ENCODE measurements around the gene TEX51. TPM values are rescaled to one million over a fixed set of nuclear protein-coding genes. Genes with fewer than 3 reads are reported as not detected.

The TEX51 gene
- total RNA-seq, 1 donor from 2014 or later = not detected

DNA sequence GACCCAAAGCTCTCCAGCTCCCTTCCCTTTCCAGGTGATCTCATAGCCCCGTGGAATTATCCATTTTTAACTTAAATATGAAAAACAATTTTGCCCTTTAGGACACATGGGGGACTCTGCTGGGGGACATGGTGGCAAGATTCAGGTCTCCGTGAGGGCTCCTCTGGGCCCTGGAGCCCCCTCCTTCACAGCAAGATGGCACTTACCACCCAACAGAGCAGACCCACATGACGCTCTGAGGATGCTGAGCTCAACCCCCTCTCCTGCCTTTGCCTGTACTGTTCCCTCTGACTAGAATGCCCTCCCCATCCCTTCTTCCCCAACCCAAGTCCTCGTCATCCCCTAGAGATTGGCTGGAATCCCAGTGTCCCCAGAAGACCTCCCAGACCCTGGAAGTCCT lies 17.2 kb downstream of the TEX51 start:
- no peak for DNase-seq

DNA sequence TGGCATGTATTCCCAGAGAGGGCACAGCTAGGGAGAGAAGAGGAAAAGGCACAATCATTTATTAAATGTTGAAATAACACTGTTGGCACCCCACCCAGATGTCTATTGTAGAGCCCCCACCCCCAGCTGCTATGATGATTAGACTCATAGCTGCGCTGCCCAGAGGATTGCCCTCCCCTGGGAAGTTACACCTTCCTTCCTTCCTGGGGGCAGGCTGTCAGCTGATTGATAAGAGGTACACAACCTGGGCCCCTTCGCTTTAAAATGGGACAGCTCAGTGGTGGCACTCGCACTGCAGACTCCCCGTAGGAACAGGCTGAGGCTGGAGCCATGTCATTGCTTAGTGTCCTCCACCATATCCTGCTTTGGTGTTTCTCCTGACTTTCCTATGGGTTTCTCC lies 18.1 kb downstream of the TEX51 start:
- no peak for DNase-seq

DNA sequence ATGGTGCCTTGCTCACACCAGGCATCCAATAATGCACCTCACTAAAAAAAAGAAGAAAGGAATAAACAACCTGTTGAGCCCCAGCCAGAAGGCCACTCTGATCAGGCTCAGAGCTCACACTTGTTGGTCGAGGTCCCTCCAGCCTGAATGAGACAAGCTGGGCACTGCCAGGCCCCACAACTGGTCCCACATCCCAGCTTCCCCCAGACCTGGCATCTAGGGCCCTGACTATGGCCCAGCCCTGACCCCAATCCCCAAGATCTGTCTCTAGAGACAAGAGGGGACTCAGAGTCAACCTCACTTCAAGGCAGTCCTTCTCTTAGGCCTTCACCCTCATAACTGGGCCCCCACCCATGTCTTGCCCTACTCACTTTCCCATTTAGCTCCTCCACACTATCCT lies 22.4 kb downstream of the TEX51 start:
- DNase-seq = no peak

DNA sequence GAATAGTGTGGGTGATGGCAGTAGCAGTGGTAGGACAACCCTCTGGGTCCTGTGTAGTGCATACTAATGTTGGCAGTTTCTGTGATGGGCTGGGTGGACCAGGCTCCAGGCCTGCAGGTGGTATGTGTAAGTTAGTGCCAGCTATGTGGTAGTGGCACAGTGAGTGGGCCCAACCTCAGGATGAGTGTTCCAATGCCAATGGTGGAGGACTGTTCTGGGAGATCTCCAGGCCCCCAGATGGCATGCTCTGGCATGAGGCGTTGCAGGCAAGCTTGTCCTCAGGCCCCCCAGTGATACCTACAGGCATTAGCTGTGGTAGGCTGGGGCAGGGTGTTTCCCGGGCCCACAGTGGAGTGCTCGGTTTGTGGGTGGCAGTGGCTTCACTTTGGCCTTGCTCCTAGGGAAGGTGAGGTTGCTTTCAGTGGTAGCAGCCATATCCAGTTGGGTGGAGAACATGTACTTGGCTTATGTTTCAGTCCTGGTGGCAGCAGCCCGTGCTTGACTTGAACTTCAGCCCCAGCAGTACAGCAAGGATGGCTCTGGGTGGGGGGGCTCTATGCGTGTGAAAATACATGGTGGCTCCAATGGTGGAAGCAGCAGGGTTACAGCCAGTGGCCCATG lies 32.4 kb downstream of the TEX51 start:
- DNase-seq = no peak

DNA sequence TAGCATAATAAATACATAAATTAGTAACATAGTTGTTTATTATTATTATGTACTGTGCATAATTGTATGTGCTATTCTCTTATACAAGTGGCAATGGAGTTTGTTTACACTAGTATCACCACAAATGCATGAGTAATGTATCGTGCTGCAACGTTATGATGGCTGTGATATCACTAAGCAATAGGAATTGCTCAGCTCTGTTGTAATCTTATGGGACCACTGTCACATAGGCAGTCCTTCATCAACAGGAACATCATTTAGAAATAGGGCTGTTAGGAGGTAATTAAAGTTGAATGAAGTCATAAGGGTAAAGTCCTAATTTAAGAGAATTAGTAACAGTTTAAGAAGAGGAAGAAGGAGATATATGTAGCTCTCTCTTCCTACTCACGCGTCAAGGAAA lies 33.8 kb downstream of the TEX51 start:
- DNase-seq = no peak

DNA sequence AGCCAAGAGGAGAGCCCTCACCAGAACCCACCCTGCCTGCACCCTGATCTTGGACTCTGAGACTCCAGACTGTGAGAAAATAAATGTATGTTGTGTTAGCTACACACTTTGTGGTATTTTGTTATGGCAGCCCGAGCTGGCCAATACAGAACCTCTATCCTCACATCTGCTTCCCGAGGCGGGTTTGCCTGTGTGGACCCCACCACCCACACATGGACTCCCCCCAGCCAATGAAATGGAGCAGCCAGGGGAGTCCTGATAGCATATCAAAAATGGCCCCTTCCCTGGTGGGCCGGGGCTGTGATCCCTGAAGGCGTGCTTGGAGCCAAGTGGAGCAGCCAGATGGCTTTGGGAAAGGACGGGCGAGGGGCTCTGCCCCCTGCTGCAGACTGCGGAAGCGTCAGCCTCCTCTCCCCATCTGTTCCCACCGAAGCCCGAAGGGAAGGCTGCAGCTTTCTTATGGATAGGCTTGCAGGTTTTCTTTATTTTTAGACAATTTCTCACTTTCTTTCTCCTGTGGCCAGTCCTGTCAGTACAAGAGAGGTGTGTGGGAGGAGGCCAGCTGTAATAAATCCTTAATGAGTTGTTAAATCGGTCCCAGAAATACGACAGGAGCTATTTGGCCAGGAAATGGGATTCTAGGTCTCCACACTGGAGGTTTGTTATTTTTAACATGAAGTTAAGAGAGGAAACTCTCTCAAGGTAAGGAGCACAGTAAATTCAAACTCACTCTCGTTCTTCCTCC lies 34.4 kb downstream of the TEX51 start:
- no peak for DNase-seq

DNA sequence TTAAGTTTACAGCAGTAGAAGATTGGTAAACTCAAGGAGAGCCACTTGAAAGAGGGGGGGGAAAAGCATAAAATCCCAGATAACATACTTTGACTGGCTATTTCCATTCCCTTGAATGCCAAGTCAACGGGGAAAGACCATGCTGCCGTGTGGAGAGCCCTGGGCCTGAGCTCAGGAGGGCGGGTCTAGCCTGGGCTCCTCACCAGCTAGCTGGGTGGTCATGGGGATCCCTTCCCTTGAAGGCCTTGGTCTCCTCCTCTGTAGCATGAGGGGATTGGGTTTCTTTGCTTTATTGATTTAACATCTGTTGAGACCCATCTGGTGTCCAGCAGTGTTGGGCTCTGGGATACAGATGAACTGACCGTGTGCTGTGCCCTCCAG lies 35.0 kb downstream of the TEX51 start:
- DNase-seq = no peak

DNA sequence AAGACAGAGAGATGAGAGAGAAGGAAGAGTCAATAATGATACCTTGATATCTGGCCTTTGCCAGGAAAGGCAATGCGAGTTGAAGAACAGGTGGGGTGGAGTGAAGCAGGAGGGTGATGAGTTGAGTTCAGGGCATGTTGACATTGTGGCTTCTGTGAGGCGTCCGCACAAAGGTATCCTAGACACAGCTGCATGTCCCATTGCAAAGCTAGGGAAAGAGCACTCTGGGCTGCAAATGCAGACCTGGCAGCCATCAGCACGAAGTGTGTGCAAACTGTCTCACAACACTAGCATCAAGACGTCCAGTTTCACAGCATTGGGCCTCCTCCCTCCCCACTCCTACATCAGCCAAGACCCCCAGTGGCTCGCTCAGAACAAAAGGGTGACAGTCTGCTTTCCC lies 36.1 kb downstream of the TEX51 start:
- no peak for DNase-seq

DNA sequence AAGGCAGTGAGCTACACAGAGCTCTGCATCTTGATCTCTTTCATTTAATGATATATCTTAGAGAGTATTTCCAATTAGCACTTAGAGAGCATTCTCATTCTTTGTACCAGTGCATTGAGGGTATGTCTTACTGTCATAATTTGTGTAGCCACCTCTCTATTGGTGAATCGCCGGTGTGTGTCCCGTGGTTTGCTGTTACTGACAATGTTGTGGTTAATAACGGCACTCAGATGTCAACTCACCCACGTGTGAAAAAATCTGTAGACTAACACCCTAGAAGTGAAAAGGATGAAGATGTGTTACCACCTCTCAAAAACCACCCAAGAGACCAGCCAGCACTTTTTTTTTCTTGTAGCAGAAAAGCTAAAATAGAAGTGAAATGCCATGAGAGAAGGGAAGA lies 37.1 kb downstream of the TEX51 start:
- no peak for DNase-seq

DNA sequence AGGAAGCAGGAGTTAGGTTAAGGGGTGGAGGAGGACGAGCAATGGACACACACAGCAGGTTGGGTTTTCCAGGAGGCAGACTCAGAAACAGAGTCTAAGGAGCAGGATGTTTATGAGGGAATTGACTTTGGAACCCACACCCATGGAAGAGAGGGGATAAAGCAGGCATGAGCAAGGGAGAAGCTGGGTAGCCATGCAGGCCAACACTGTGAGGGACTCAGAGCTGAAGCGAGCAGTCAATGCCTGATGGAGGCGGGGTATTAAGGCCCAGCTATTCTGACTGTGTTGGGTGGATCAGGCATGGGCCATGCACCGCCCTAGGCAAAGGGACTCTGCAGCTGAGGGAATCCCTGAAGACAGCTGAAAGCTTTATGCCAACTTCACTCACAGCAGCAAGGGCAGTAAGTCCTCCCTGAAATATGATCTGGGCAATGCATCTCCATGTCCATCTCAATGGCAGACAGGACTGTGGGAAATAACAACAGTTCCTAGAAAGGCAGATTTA lies 37.6 kb downstream of the TEX51 start:
- DNase-seq = no peak

DNA sequence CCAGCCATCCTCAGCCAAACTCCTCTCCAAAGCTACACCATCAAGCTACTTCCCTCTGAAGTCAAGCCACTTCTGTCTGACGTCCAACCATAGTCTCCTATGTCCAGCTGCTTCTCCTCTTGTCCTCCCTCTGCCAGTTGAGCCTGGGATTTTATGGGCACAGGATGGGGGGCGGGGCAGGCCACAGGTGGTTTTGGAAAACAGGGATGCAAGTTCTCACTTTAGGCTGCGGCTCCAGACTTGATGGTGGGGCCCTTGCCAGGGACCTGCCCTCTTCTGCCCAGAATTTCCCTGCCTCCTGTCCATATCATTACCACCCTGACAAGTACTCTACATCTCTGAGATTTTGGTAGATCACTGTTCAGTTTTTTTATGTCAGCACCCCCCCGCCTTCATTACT lies 41.6 kb downstream of the TEX51 start:
- no peak for DNase-seq

DNA sequence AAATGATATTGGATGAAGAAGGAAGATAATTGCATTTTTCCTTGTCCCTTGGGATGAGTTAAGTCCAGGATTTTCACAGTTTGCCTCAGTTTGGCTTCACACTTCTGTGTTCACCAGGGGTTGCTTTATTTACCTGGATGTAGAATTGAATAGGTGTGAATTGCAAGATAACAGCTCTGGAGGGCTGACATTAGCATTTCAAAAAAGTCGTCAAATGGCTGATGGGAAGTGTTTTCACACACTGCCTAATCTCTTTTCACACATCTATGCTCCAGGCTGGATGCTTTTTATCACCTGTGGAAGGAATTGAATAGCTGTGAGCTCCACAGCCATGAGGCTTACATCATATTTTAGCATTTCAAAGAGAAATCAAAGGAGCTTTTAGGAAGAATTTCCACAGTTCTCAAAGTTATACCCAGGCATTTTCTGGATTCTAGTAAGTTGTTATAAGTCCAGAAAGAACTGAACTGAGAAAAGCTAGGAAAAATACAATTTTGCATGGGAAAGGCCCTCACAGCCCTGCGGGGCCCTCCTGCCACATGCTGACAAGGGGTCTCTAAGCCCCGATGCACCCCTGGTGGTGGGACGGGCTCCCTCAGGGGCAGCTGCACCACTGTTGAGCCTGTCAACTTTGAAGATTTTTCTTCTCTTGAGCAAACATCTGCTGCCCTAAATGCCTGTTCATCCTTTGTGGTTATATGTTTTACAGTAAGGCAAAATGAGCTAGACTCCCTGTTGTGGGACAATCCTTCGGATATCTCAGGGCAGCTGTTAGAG lies 43.9 kb downstream of the TEX51 start:
- no peak for DNase-seq

DNA sequence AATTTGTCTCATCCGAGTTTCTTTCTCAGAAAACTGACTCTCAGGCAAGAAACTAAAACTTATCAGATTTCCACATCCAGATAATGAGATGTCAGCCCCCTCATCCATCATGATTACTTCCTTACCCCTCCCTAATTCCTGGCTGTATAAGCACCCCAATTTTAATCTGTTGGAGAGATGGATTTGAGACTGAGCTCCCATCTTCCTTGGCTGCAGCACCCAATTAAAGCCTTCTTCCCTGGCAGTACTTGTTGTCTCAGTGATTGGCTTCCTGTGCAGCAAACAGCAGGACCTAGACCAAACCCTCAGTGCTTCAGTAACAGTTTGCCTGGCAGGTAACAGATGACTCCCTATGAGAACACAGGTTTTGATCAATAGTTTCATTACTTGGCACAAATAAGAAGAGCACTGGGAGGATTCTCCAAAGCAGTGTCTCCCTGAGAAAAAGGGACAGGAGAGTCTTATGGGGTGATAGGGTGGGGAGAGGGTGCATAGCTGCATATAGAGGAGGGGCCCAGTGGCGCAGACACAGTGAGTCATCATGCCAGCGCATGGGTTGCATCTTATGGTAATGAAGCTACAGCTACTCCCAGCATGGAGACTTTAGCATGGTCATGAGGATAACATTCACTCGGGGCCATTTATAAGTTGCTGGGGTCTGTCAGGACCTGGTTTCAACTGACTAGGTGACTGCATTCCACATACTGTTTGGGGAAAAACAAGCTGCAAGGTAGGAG lies 45.1 kb downstream of the TEX51 start:
- no peak for DNase-seq

DNA sequence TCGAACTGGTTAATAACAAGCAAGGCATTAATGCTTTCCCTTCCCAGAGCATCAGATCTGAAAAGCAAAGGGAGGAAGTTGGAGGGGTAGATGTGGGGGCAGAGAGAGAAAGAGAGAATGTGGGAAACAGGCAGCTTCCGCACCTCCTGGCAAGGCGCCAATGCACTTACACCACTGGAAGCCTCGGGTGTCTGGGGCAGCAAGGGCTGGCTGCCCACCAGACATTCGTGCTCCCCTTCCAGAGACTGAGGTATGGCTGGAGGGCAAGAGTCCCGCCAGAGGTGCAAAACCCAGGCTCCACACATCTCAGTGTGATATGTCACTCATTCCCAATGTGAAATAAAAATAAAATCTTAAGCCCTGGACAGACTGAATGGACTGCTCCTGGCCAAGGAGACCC lies 46.4 kb downstream of the TEX51 start:
- DNase-seq = no peak

DNA sequence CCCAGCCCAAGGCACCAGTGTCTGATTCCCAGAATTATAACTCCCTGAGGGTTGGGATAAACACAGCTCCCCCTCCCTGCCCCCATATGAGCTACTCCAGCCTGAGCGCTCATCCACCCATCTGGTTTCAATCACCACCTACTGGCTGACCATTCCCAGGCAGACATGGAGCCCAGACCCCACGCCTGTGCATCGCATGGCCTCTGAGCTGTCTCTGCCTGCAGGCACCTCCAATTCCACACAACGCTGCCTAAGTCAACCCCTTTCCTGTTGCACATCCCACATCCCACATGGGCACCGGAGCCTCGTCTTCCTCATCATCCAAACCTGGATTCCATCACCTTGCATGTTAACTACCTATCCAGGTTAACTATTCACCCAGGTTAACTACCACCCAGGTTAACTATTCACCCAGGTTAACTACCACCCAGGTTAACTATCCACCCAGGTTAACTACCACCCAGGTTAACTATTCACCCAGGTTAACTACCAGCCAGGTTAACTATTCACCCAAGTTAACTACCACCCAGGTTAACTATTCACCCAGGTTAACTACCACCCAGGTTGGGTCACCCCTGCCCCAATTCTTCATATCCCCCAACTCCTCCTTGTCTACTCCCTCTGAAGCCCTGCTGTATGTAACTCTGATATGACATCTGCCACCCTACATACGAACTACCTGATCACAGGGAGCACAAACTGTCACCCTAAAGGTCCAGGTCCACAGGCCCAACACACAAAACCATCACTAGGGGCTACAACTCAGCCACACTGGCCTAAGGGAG lies 47.8 kb downstream of the TEX51 start:
- peak; percentile 14 for DNase-seq

DNA sequence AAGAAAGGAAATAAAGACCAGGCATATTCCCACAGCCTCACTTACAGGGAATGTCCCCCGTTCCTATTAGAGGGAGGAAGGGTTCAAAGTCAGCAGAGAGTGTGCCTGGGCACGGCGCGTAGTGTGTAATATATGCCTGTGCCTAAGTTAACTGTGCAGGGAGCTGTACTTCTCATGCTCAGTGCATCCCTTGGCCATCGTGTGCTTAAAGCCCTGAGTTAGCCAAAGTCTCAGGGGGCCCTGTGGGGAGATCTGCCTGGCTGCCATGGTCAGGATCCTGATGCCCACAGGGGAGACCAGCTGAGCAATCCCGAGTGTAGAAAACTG lies 48.4 kb downstream of the TEX51 start:
- DNase-seq = no peak

DNA sequence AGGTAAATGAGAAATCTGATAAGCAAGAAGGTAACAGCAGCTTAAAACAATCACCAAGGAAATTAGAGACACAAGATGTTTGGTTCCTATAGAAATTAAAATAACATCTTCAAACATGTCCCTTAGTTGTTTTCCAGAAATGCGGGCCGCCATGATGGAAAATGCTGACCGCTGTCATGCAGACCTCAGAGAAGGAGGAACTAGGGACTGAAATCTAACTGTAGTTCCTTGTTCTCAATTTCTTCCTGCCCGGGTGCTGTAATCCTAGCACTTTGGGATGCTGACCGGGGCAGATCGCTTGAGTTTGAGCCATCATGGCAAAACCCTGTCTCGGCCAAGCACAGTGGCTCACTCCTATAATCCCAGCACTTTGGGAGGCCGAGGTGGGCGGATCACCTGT lies 51.1 kb downstream of the TEX51 start:
- DNase-seq = no peak

DNA sequence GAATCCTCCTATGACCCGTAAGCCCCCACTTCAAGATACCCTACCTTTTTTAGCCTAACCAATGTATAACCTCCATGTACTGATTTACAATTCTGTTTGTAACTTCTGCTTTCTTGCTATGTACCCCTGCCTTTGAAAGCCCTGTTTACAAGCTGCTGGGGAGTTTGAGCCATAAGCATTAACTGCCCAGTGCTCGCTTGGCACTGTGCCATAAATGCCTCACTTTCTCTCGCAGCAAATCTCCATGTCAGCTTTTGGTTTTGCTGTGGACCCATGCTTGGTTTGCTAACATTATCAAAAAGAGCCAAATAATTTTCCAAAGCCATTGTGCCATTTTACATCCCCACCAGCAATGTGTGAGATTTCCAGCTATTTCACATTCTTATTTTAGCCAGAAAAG lies 51.8 kb downstream of the TEX51 start:
- no peak for DNase-seq

All from skin of body (tissue), 2 donors.